Measurements from ENCODE around the gene RDH5. TPM values are rescaled to one million over a fixed set of nuclear protein-coding genes. Genes with fewer than 3 reads are reported as not detected.

RDH5 gene
- total RNA-seq, 4 donors from 2014 or later, result 18.0 to 57.0 (median 31.9) TPM

- TF ChIP-seq POLR2AphosphoS5 (IDR thresholded peaks at IDR 0.05) (no peak), EP300 (IDR thresholded peaks at IDR 0.05) (no peak), CTCF (IDR thresholded peaks at IDR 0.05) (no peak), POLR2A (IDR thresholded peaks at IDR 0.05) (no peak)
- WGBS, 2 donors (ENCODE audit: low coverage in 1 of 2), result 16% methylated on average over 2 of the region's 3 CpGs; no CpG with 5 or more reads in 1 of the 2 donors
These were observed 4.7 kb downstream of the RDH5 start for GRCh38 chr12:55724940-55725309.

GRCh38 chr12:55725556-55725955 lies 5.4 kb downstream of the RDH5 start:
- 0 to 43% methylated on average over 1 to 3 of the region's 3 CpGs for WGBS, 2 donors (ENCODE audit: low coverage in 1 of 2)
- Histone ChIP-seq H3K4me1 (peaks cover 6 to 85% (median 53%) of the 10 kb centered on the region in 3 donors), H3K27ac (peak overlapping the region in 3 of 4 donors; percentile 73 to 98 (median 96))

More at GRCh38 chr12:55724940-55725309, 4.7 kb downstream of the RDH5 start:
- ATAC-seq, result no peak
- Histone ChIP-seq H3K4me1 (peaks cover 6 to 85% (median 55%) of the 10 kb centered on the region in 3 donors), H3K4me3 (no peak overlapping the region), H3K36me3 (peaks cover 0 to 36% of the 10 kb centered on the region in 2 donors), H3K27me3 (no peaks in the 10 kb centered on the region), H3K27ac (peak overlapping the region in 3 of 4 donors; percentile 73 to 98 (median 96)), H3K9me3 (no peaks in the 10 kb centered on the region)

GRCh38 chr12:55726971-55727370 lies 6.8 kb downstream of the RDH5 start:
- Histone ChIP-seq H3K36me3 (peaks cover 0 to 36% of the 10 kb centered on the region in 2 donors), H3K27ac (peak overlapping the region; percentile 90 to 98 (median 97)), H3K4me3 (peak overlapping the region; percentile 76 to 78), H3K4me1 (peaks cover 6 to 85% (median 44%) of the 10 kb centered on the region in 3 donors), H3K9me3 (no peaks in the 10 kb centered on the region), H3K27me3 (no peaks in the 10 kb centered on the region)
- ATAC-seq, result no peak
- 46 to 60% methylated on average over 1 to 2 of the region's 10 CpGs for WGBS, 2 donors (ENCODE audit: low coverage in 1 of 2)
- TF ChIP-seq EP300 (IDR thresholded peaks at IDR 0.05), result no peak
- TF ChIP-seq POLR2A (IDR thresholded peaks at IDR 0.05), result no peak
- no peak for TF ChIP-seq CTCF (IDR thresholded peaks at IDR 0.05)
- TF ChIP-seq POLR2AphosphoS5 (IDR thresholded peaks at IDR 0.05), result no peak

More at GRCh38 chr12:55725556-55725955, 5.4 kb downstream of the RDH5 start:
- Histone ChIP-seq H3K4me3 (no peak overlapping the region), H3K36me3 (peaks cover 0 to 36% of the 10 kb centered on the region in 2 donors), H3K9me3 (no peaks in the 10 kb centered on the region), H3K27me3 (no peaks in the 10 kb centered on the region)
- TF ChIP-seq POLR2A (IDR thresholded peaks at IDR 0.05) (no peak), EP300 (IDR thresholded peaks at IDR 0.05) (no peak), POLR2AphosphoS5 (IDR thresholded peaks at IDR 0.05) (no peak), CTCF (IDR thresholded peaks at IDR 0.05) (no peak)
- no peak for ATAC-seq

GRCh38 chr12:55727643-55728185 lies 7.5 kb downstream of the RDH5 start:
- Histone ChIP-seq H3K27me3 (no peaks in the 10 kb centered on the region), H3K9me3 (no peaks in the 10 kb centered on the region), H3K36me3 (peaks cover 0 to 36% of the 10 kb centered on the region in 2 donors), H3K27ac (peak overlapping the region; percentile 90 to 98 (median 97)), H3K4me3 (peak overlapping the region; percentile 76 to 78), H3K4me1 (peaks cover 6 to 84% (median 44%) of the 10 kb centered on the region in 3 donors)
- WGBS, 2 donors (ENCODE audit: low coverage in 1 of 2), result 0 to 9% methylated on average over 3 to 4 of the region's 9 CpGs
- no peak for TF ChIP-seq CTCF (IDR thresholded peaks at IDR 0.05)
- TF ChIP-seq POLR2A (IDR thresholded peaks at IDR 0.05), result no peak
- TF ChIP-seq POLR2AphosphoS5 (IDR thresholded peaks at IDR 0.05), result no peak
- TF ChIP-seq EP300 (IDR thresholded peaks at IDR 0.05), result no peak
- no peak for ATAC-seq
